Frontal cortex (tissue), 4 donors: Measurements from ENCODE around the gene TPST2. TPM values are rescaled to one million over a fixed set of nuclear protein-coding genes. Genes with fewer than 3 reads are reported as not detected.
A peak's percentile ranks its signal among the peaks of the same experiment; 100 is the strongest.

Experiments
- DNase-seq, 2 donors: peaks; one replicate each; pipeline ENCODE4 v3.0.0; 2012; ENCODE audit warnings: low spot score in 2 of 2
- FAIRE-seq: peaks from 2 replicates; lab custom pipeline; 2012; peaks lifted over from hg19 to GRCh38; lab: Jason Lieb, UNC
- total RNA-seq: library from RNA; depleted of rRNA; stranded (reverse); fragments of >200 nt; gene quantifications from one replicate; pipeline ENCODE4 v1.2.3, GENCODE V29; 2014
- donor health status: control.
- donor health status: control.
- donor health status: control.

TPST2 gene
- total RNA-seq, 1 donor from 2014 or later, result 6.1 TPM

DNA sequence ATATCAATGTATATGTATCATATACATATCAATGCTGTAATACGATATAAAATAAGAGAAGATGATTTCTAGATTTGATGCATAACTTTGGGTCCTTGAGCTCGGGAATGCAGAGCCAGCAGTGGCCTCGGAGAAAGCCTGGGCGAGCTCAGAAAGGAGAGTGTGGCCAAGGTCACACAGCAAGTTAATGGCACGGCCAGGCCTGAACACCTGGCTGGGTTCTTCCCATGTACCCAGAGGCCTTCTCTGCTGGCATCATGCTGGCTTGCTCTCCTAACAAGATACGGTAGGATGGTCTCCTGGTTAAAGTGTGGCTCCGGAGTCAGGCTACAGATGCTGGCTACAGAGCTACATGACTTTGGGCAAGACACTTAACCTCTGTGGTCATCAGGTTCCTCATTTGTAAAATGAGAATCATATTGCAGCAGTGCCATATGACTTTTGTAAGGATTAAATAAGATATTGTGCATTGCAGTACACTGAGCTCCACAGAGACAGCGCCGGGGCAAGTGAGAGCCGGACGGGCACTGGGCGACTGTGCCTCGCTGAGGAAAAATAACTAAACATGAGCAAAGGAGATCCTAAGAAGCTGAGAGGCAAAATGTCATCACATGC lies 29.9 kb downstream of the TPST2 start:
- FAIRE-seq, result no peak
- DNase-seq, result no peak

DNA sequence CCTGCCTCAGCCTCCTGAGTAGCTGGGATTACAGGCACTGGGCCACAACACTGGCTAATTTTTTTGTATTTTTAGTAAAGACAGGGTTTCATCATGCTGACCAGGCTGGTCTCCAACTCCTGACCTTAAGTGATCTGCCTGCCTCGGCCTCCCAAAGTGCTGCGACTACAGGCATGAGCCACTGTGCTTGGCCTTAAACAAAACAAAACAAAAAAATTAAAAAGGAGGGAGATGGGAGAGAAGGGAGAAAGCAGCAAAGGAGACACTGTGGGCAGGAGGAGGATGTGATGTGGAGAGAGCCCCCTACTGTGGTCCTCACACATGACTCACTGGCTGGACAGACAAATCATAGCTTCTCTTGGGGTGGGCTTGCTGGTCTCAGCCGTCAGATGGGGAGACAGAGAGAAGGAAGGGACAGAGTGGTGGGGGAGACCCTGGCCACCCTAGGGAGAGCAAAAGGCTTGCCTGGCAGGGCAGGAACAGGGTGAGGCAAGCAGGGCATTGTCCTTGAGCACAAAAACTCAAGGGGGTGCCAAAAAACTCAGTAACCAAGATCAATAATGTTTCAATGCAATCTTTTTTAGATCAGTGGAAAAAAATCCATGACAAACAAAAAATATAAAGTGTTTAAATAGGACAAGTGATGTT lies 31.6 kb downstream of the TPST2 start:
- DNase-seq (no peak), FAIRE-seq (no peak)

GRCh38 chr22:26556904-26557303 lies 33.0 kb downstream of the TPST2 start:
- DNase-seq (no peak), FAIRE-seq (no peak)

DNA sequence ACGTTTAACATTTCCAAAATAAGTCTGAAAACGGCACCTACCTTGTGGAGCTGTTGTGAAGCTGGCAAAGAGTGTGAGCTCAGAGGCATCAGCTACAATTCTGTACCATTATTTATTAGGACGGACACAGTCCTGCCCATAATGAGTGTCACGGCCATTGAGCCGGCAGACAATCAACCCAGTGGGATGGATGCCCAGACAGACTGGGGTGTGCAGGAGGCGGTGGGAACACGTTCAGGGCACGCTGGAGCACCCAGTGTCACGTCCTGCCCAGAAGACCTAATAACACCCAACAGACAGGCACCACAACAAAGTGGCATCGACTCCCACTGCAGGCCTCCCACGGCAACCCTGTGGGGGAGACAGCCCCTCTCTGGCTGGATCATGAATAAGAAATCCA lies 34.5 kb downstream of the TPST2 start:
- FAIRE-seq (no peak), DNase-seq (no peak)

GRCh38 chr22:26554956-26555355 lies 35.0 kb downstream of the TPST2 start:
- no peak for DNase-seq
- no peak for FAIRE-seq

- DNase-seq (no peak), FAIRE-seq (no peak)
These were observed 36.7 kb downstream of the TPST2 start for GRCh38 chr22:26553056-26553752.

GRCh38 chr22:26552466-26552865 lies 37.5 kb downstream of the TPST2 start:
- DNase-seq (no peak), FAIRE-seq (no peak)

- FAIRE-seq, result no peak
- DNase-seq, result no peak
These were observed 38.4 kb downstream of the TPST2 start for GRCh38 chr22:26551568-26551967.

DNA sequence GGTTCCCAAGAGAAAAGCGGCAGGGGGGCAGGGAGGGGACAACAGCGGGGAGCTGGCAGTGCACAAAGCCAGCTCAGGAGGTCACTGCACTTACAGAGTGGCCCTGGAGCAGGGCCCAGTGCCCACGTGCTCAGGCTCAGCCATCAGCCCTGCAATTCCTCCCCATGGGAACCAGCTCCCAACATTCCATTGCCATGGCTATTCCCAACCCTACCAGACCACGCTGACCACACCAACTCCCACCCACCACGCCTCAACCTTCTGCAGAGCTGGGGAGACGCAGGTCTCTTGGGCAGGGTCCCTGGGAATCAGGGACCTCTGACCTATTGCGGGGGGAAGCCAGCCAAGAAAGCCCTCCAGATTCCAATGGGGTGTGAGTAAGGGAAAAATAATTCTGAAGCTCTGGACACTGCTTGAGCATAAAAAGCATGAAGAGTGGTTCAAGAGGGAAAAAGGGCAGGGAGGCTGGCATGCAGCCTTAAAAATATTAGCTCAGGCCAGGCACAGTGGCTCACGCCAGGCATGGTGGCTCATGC lies 39.4 kb downstream of the TPST2 start:
- DNase-seq, result peak; percentile 32 to 51
- no peak for FAIRE-seq

- no peak for DNase-seq
- FAIRE-seq, result no peak
These were observed 39.9 kb downstream of the TPST2 start for GRCh38 chr22:26549902-26550497.

GRCh38 chr22:26548984-26549383 lies 40.9 kb downstream of the TPST2 start:
- no peak for FAIRE-seq
- no peak for DNase-seq

- DNase-seq, result no peak
- no peak for FAIRE-seq
These were observed 41.6 kb downstream of the TPST2 start for GRCh38 chr22:26548303-26548702.

- FAIRE-seq, result no peak
- DNase-seq, result no peak
These were observed 42.1 kb downstream of the TPST2 start for GRCh38 chr22:26547837-26548236.

DNA sequence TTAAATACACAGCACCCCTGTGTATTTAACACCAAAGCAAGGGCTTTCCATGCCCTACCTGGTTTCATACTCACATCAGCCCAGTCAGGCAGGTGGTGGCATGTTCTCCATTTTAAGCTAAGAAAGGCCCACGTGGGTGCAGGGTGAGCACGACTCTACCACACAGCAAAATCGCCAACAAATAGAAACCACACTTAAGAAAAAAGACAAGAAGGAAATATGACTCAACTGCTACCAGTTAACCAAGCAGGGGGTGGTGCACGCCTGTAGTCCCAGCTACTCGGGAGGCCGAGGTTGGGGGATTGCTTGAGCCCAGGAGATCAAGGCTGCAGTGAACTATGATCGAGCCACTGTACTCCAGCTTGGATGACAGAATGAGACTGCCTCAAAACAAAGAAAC lies 42.5 kb downstream of the TPST2 start:
- FAIRE-seq, result no peak
- no peak for DNase-seq

- FAIRE-seq, result no peak
- no peak for DNase-seq
These were observed 43.6 kb downstream of the TPST2 start for GRCh38 chr22:26546282-26546681.

- no peak for FAIRE-seq
- DNase-seq, result no peak
These were observed 44.1 kb downstream of the TPST2 start for GRCh38 chr22:26545827-26546226.

DNA sequence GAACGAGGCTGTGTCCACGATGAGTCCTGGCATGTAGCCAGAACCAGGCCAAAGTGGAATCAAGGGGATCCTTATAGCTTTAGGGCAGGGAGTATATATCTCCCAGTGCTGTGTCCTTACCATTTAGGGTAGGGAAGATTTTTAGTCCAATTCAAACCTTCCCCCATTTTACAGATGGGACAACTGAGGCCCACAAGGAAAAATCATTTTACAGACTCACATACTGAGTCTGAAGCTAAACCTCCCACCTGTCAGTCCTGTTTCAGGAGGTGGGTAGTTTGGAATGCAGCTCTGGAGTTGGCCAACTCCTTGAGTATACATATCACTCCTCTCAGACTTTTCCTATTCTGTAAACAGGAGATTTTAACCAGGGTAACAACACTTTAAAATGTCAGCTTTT lies 44.5 kb downstream of the TPST2 start:
- FAIRE-seq (no peak), DNase-seq (no peak)

- FAIRE-seq (no peak), DNase-seq (no peak)
These were observed 45.4 kb downstream of the TPST2 start for GRCh38 chr22:26544489-26544888.

- peak in 1 of 2 donors; percentile 33 for DNase-seq
- FAIRE-seq, result no peak
These were observed 47.1 kb downstream of the TPST2 start for GRCh38 chr22:26542831-26543230.

- FAIRE-seq, result no peak
These were observed 48.6 kb downstream of the TPST2 start for GRCh38 chr22:26541167-26541819.

More at GRCh38 chr22:26541167-26541819, 48.6 kb downstream of the TPST2 start:
- DNase-seq, result no peak
